H1 (cell line): Measurements from ENCODE around the gene MGME1. TPM values are rescaled to one million over a fixed set of nuclear protein-coding genes. Genes with fewer than 3 reads are reported as not detected.
A peak's percentile ranks its signal among the peaks of the same experiment; 100 is the strongest.

Experiments used
- CTCF ChIA-PET: fragments of 300-600 bp; sonication (Branson Sonifier 250); formaldehyde crosslinking; loops from one replicate; lab custom pipeline; 2021; ENCODE audit not compliant: partially characterized antibody; lab: Charles Lee
- POLR2A ChIA-PET: fragments of 300-600 bp; sonication (Branson Sonifier 250); formaldehyde crosslinking; loops from one replicate; lab custom pipeline; 2021; ENCODE audit warnings: inconsistent platforms; ENCODE audit not compliant: partially characterized antibody; lab: Charles Lee
- DNase-seq, 2 experiments: peaks; one replicate each; pipeline versions ENCODE4 v3.0.0 to v3.0.0-alpha.2; 2010 to 2022; ENCODE audit warnings: low spot score in 2 of 2, low read depth in 1 of 2, mixed read lengths in 1 of 2
- FAIRE-seq: peaks from 2 replicates; lab custom pipeline; 2011; peaks lifted over from hg19 to GRCh38; lab: Jason Lieb, UNC
- H2AFZ ChIP-seq: 2 replicates; pipeline ENCODE4 v1.8.1; 2012; ENCODE audit warnings: low read length, inconsistent platforms
- H2AK5ac ChIP-seq: 2 replicates; pipeline ENCODE4 v1.6.1; 2013; ENCODE audit warnings: low read depth, low read length
- H2BK120ac ChIP-seq: replicated peaks from 2 replicates; pipeline ENCODE3; 2013; ENCODE audit warnings: low read depth, low read length, inconsistent platforms
- H2BK12ac ChIP-seq: 2 replicates; pipeline ENCODE4 v1.6.1; 2013; ENCODE audit warnings: low read depth, low read length
- H2BK15ac ChIP-seq: 2 replicates; pipeline ENCODE4 v1.6.1; 2013; ENCODE audit warnings: low read length
- H2BK20ac ChIP-seq: 2 replicates; pipeline ENCODE4 v1.6.1; 2013; ENCODE audit warnings: low read length
- H2BK5ac ChIP-seq: 2 replicates; pipeline ENCODE4 v1.6.1; 2013; ENCODE audit warnings: low read depth, low read length
- H3K14ac ChIP-seq: 2 replicates; pipeline ENCODE4 v1.6.1; 2013; ENCODE audit warnings: inconsistent platforms; ENCODE audit not compliant: insufficient read length
- H3K18ac ChIP-seq: 2 replicates; pipeline ENCODE4 v1.6.1; 2013; ENCODE audit warnings: low read length; ENCODE audit errors: extremely low read depth
- H3K23ac ChIP-seq: 2 replicates; pipeline ENCODE4 v1.6.1; 2013; ENCODE audit warnings: inconsistent platforms; ENCODE audit not compliant: insufficient read length
- H3K23me2 ChIP-seq: 2 replicates; pipeline ENCODE4 v1.6.1; 2013; ENCODE audit warnings: low read depth, low read length
- H3K27ac ChIP-seq: 2 replicates; pipeline ENCODE4 v1.6.1; 2011; ENCODE audit warnings: low read depth, low read length, inconsistent platforms
- H3K27me3 ChIP-seq, 4 experiments: replicated peaks in 1 of 4; 1 replicate in 1 of 4; 2 replicates in 3 of 4; pipeline versions ENCODE4 v1.6.1 to v1.8.1; 2011 to 2013; ENCODE audit warnings: low read length in 3 of 4, mild to moderate bottlenecking in 3 of 4, inconsistent platforms in 2 of 4, mixed read lengths in 2 of 4, moderate library complexity in 1 of 4; ENCODE audit not compliant: control insufficient read depth in 3 of 4, insufficient read depth in 3 of 4; ENCODE audit errors: extremely low read depth in 1 of 4
- H3K36me3 ChIP-seq, 4 experiments: 2 replicates each; pipeline versions ENCODE4 v1.6.1 to v1.8.1; 2011 to 2013; ENCODE audit warnings: mild to moderate bottlenecking in 4 of 4, low read length in 3 of 4, moderate library complexity in 2 of 4, control low read depth in 1 of 4, inconsistent platforms in 1 of 4; ENCODE audit not compliant: insufficient read depth in 4 of 4, control insufficient read depth in 2 of 4
- H3K4ac ChIP-seq: replicated peaks from 2 replicates; pipeline ENCODE3; 2013; ENCODE audit warnings: low read length, low read depth, mixed read lengths, inconsistent platforms; ENCODE audit not compliant: insufficient read length
- H3K4me1 ChIP-seq, 4 experiments: replicated peaks in 1 of 4; 1 replicate in 1 of 4; 2 replicates in 3 of 4; pipeline versions ENCODE4 v1.6.1 to v1.8.1; 2011 to 2013; ENCODE audit warnings: low read length in 3 of 4, inconsistent platforms in 2 of 4, mixed read lengths in 1 of 4; ENCODE audit not compliant: insufficient read depth in 4 of 4, control insufficient read depth in 3 of 4
- H3K4me2 ChIP-seq, 2 experiments: 2 replicates each; pipeline versions ENCODE4 v1.6.1 to v1.8.1; 2011 to 2013; ENCODE audit warnings: low read depth in 2 of 2, low read length in 2 of 2, control low read depth in 1 of 2, inconsistent platforms in 1 of 2, mild to moderate bottlenecking in 1 of 2; ENCODE audit not compliant: insufficient read depth in 1 of 2
- H3K4me3 ChIP-seq, 4 experiments: fragments of 200-600, 300-600 bp in 1 of 4; sonication (generic), shearing (Covaris generic), sonication (Bioruptor Twin) in 1 of 4; 2 replicates each; pipeline versions ENCODE4 v1.5.1 to v1.8.1; 2011 to 2016; ENCODE audit warnings: low read length in 4 of 4, low read depth in 3 of 4, control low read depth in 2 of 4, inconsistent platforms in 2 of 4, mild to moderate bottlenecking in 2 of 4, mixed read lengths in 1 of 4, moderate library complexity in 1 of 4; ENCODE audit not compliant: insufficient read depth in 2 of 4; ENCODE audit errors: extremely low read depth in 1 of 4
- H3K56ac ChIP-seq: replicated peaks from 2 replicates; pipeline ENCODE3; 2013; ENCODE audit warnings: low read depth, mild to moderate bottlenecking, mixed read lengths, low read length, inconsistent platforms; ENCODE audit not compliant: insufficient read length
- H3K79me1 ChIP-seq: 2 replicates; pipeline ENCODE4 v1.6.1; 2013; ENCODE audit warnings: low read depth, low read length, control low read depth
- H3K79me2 ChIP-seq, 2 experiments: 2 replicates each; pipeline versions ENCODE4 v1.6.1 to v1.8.1; 2012 to 2013; ENCODE audit warnings: low read length in 2 of 2, mild to moderate bottlenecking in 2 of 2, inconsistent platforms in 1 of 2; ENCODE audit not compliant: insufficient read depth in 2 of 2, control insufficient read depth in 1 of 2
- H3K9ac ChIP-seq, 4 experiments: replicated peaks in 1 of 4; 1 replicate in 1 of 4; 2 replicates in 3 of 4; pipeline versions ENCODE4 v1.6.1 to v1.8.1; 2011 to 2013; ENCODE audit warnings: low read depth in 3 of 4, low read length in 3 of 4, control low read depth in 2 of 4, mild to moderate bottlenecking in 2 of 4, moderate library complexity in 2 of 4, inconsistent platforms in 1 of 4; ENCODE audit errors: extremely low read depth in 1 of 4
- H3K9me3 ChIP-seq, 2 experiments: 2 replicates each; pipeline versions ENCODE4 v1.6.1 to v1.8.1; 2012 to 2013; ENCODE audit warnings: mild to moderate bottlenecking in 2 of 2, moderate library complexity in 2 of 2, control low read depth in 1 of 2, inconsistent platforms in 1 of 2, low read depth in 1 of 2, low read length in 1 of 2, mixed read lengths in 1 of 2; ENCODE audit not compliant: insufficient read depth in 2 of 2
- H4K20me1 ChIP-seq, 2 experiments: replicated peaks in 1 of 2; 2 replicates each; pipeline versions ENCODE3 to v1.8.1; 2011 to 2013; ENCODE audit warnings: inconsistent platforms in 2 of 2, low read length in 2 of 2, mild to moderate bottlenecking in 1 of 2; ENCODE audit not compliant: insufficient read depth in 2 of 2, control insufficient read depth in 1 of 2
- H4K5ac ChIP-seq: 2 replicates; pipeline ENCODE4 v1.6.1; 2013; ENCODE audit warnings: low read length, low read depth, mixed read lengths, inconsistent platforms; ENCODE audit not compliant: insufficient read length
- H4K8ac ChIP-seq: 2 replicates; pipeline ENCODE4 v1.8.0; 2013; ENCODE audit warnings: mild to moderate bottlenecking, moderate library complexity, low read length, inconsistent platforms; ENCODE audit not compliant: insufficient read depth; ENCODE audit errors: extremely low read depth
- H4K91ac ChIP-seq: replicated peaks from 2 replicates; pipeline ENCODE3; 2013; ENCODE audit warnings: low read length, mixed read lengths, inconsistent platforms; ENCODE audit not compliant: insufficient read length
- CHD2 ChIP-seq: IDR thresholded peaks from 2 replicates; pipeline ENCODE4 v1.6.1; 2012; ENCODE audit warnings: low read length, improper control_type of control experiment
- MAFK ChIP-seq: IDR thresholded peaks from 2 replicates; pipeline ENCODE4 v1.6.1; 2012; ENCODE audit warnings: low read depth, mild to moderate bottlenecking, improper control_type of control experiment, low read length
- WGBS, 2 experiments: shearing (Covaris generic) in 1 of 2; methylation state at CpG; one replicate each; pipeline versions ENCODE4 v1.1.6 to v1.1.7; 2013 to 2015; ENCODE audit warnings: low lambda C conversion rate in 2 of 2, mixed read lengths in 2 of 2, inconsistent platforms in 1 of 2, low coverage in 1 of 2, missing lambda C conversion rate in 1 of 2; ENCODE audit not compliant: insufficient replicate concordance in 2 of 2, insufficient coverage in 1 of 2, insufficient read length in 1 of 2; ENCODE audit errors: extremely low coverage in 1 of 2, missing lambda C conversion rate in 1 of 2; 5-methylcytosine and 5-hydroxymethylcytosine counted together
- polyA plus RNA-seq, 7 experiments: library from polyadenylated mRNA; depleted of rRNA in 3 of 7; stranded (reverse) in 5 of 7; unstranded in 2 of 7; fragments of >200 nt in 5 of 7; fragments of 200-250 nt in 2 of 7; gene quantifications; 1 replicate in 5 of 7; 2 replicates in 1 of 7; 4 replicates in 1 of 7; pipeline versions ENCODE4 v1.2.1 to v1.2.3, GENCODE V29; 2011 to 2013; ENCODE audit warnings: missing spikeins in 2 of 7, mixed read lengths in 2 of 7
- small RNA-seq: library from polyadenylated mRNA; stranded (forward); fragments of <200 nt; extraction: miRNeasy Mini kit (QIAGEN cat#:217004); gene quantifications from one replicate; pipeline ENCODE3, GENCODE V24; 2013; ENCODE audit not compliant: insufficient read depth
- total RNA-seq: library from RNA; stranded (reverse); fragmentation: NEBNext Ultra II Directional; extraction: Animal tissue kit (Norgen Biotek cat#: 25700); gene quantifications from 2 replicates; pipeline ENCODE4 v1.2.1, GENCODE V29; 2021

MGME1 gene
- total and polyA plus RNA-seq, 2 of the 8 experiments (the other 6 are each of a cell fraction or from before 2014, with no cell fraction given): 27.7 to 59.0 TPM

- Histone ChIP-seq H3K36me3 (peaks cover 0 to 4% (median 2%) of the 10 kb centered on the region in 4 experiments; a peak in 3 of 8 replicates), H3K9me3 (no peaks in the 10 kb centered on the region), H4K91ac (no peak overlapping the region), H3K14ac (no peak overlapping the region), H3K23me2 (no peaks in the 10 kb centered on the region; the same call in 1 of the 2 replicates), H2BK120ac (no peak overlapping the region), H3K4me2 (no peak overlapping the region), H2AFZ (no peak overlapping the region), H3K56ac (no peak overlapping the region), H3K23ac (no peak overlapping the region), H3K79me2 (no peaks in the 10 kb centered on the region), H4K20me1 (no peaks in the 10 kb centered on the region), H3K4me3 (no peak overlapping the region), H2BK20ac (no peak overlapping the region), H3K79me1 (no peaks in the 10 kb centered on the region), H2AK5ac (no peak overlapping the region), H2BK12ac (no peak overlapping the region), H4K8ac (no peak overlapping the region), H4K5ac (no peak overlapping the region), H2BK15ac (no peak overlapping the region), H3K4ac (no peak overlapping the region), H3K27me3 (no peaks in the 10 kb centered on the region), H2BK5ac (no peak overlapping the region), H3K27ac (no peak overlapping the region), H3K9ac (no peak overlapping the region), H3K4me1 (no peaks in the 10 kb centered on the region; a peak in 1 of 7 replicates), H3K18ac (no peak overlapping the region)
- no peak for TF ChIP-seq CHD2
- peak; percentile 92 for TF ChIP-seq MAFK
- DNase-seq (no peak), FAIRE-seq (no peak)
- CTCF ChIA-PET: interaction anchor here (0.7 to 1.5 kb wide), 3 partner anchors 19 to 236 kb away, joined by 3 to 4 read pairs (median 4); no protein-coding TSS in a partner anchor
- POLR2A ChIA-PET: no interaction called here
- 88% methylated on average over 5 of the region's 5 CpGs; no CpG with 5 or more reads in 1 of the 2 experiments for whole genome bisulfite sequencing, 2 experiments
Observed at GRCh38 chr20:18039063-18039462, 70.2 kb downstream of the MGME1 start.

Small RNA genes lying within 50 kb of the gene (small RNA-seq; reads per million reads assigned to genes)
- 524 reads per million, percentile 99 among the genes with 10 or more reads in this experiment for gene SNORD17

Other genes with a start within 250 kb of the MGME1 start
- 181 and 194 TPM in 2 replicates for gene SNX5, start 224 bp upstream of the MGME1 start, total RNA-seq
- gene SNX5, start 224 bp upstream of the MGME1 start, polyA plus RNA-seq (2011; rRNA removed): 140 and 155 TPM in 2 replicates
- gene OVOL2, start 88.9 kb downstream of the MGME1 start, total RNA-seq: 11.4 TPM in 2 replicates
- 11.0 and 15.1 TPM in 2 replicates for gene OVOL2, start 88.9 kb downstream of the MGME1 start, polyA plus RNA-seq (2011; rRNA removed)
- gene KAT14, start 168.8 kb downstream of the MGME1 start, total RNA-seq: 25.9 and 29.3 TPM in 2 replicates
- 12.1 and 17.3 TPM in 2 replicates for gene KAT14, start 168.8 kb downstream of the MGME1 start, polyA plus RNA-seq (2011; rRNA removed)
- 23.8 and 26.5 TPM in 2 replicates for gene PET117, start 168.8 kb downstream of the MGME1 start, total RNA-seq
- gene PET117, start 168.8 kb downstream of the MGME1 start, polyA plus RNA-seq (2011; rRNA removed): 6.5 and 9.1 TPM in 2 replicates